ENCODE results near the gene NSMCE4A. TPM values are rescaled to one million over a fixed set of nuclear protein-coding genes. Genes with fewer than 3 reads are reported as not detected.
"Not testable (repeated sequence)": the region's sequence is repeated elsewhere in the genome, so short reads cannot be mapped to it uniquely, and the experiment has no call there.

Gene NSMCE4A
- total RNA-seq, 1 experiment from 2014 or later = 46.3 TPM

- Histone ChIP-seq H3K4me2 (ENCODE audit: low read length) (peak overlapping the region; percentile 94), H3K4me1 (ENCODE audit: insufficient read depth, low read length) (peaks cover 7% of the 10 kb centered on the region; the same call in 1 of the 2 replicates), H3K27ac (ENCODE audit: low read length) (peak overlapping the region; percentile 90), H3K36me3 (ENCODE audit: low read depth, low read length) (0 out of 2 replicates have a peak, but pooled peaks cover 2% of the 10 kb centered on the region), H3K9me3 (ENCODE audit: low read length) (no peaks in the 10 kb centered on the region), H2AFZ (ENCODE audit: low read length) (peak overlapping the region; percentile 93), H3K27me3 (ENCODE audit: low read length) (no peaks in the 10 kb centered on the region), H3K79me2 (ENCODE audit: low read length) (peaks cover 26% of the 10 kb centered on the region), H4K20me1 (ENCODE audit: low read length) (0 out of 2 replicates have a peak, but pooled peaks cover 4% of the 10 kb centered on the region), H3F3A (ENCODE audit: low read length, unreplicated experiment) (no peaks in the 10 kb centered on the region), H3K4me3 (ENCODE audit: low read length) (peak overlapping the region; percentile 90), H3K9ac (ENCODE audit: low read length) (peak overlapping the region; percentile 99), H3K9me2 (replicated peaks; ENCODE audit: low read length) (no peaks in the 10 kb centered on the region)
- no TSS peak for BruUV-seq (replicated peaks)
- intact Hi-C loops (cut with micrococcal nuclease) = loop anchor here (1.0 to 5.0 kb wide), 3 partner anchors 46 to 139 kb away; partner anchors contain the start of gene ATE1
- ChIA-PET CTCF (interaction anchor here (1.0 kb wide), 1 partner anchor 139 kb away, joined by 3 read pairs; no protein-coding TSS in a partner anchor), POLR2A (ENCODE audit: unreplicated experiment) (interaction anchor here (0.6 kb wide), 1 partner anchor 95 kb away, joined by 6 read pairs; no protein-coding TSS in a partner anchor)
- DNase-seq = no peak
- TF ChIP-seq CTCF (conservative IDR thresholded peaks at IDR 0.05; ENCODE audit: low read depth, low read length) (no peak), EZH2 (IDR thresholded peaks at IDR 0.05; ENCODE audit: low read length, unreplicated experiment) (no peak), EZH2phosphoT487 (IDR thresholded peaks at IDR 0.05; ENCODE audit: borderline replicate concordance, low read length) (no peak)
- peak; percentile 37 for ATAC-seq
These were observed 940 bp downstream of the NSMCE4A start for GRCh38 chr10:121974019-121974534.

GRCh38 chr10:121969086-121969485 lies 5.9 kb downstream of the NSMCE4A start:
- CTCF ChIA-PET; H3F3A ChIP-seq (ENCODE audit: low read length, unreplicated experiment); H3K36me3 ChIP-seq (ENCODE audit: low read depth, low read length); H4K20me1 ChIP-seq (ENCODE audit: low read length); ATAC-seq; H3K27ac ChIP-seq (ENCODE audit: low read length); intact Hi-C loops (cut with micrococcal nuclease); H2AFZ ChIP-seq (ENCODE audit: low read length); H3K9ac ChIP-seq (ENCODE audit: low read length); H3K4me2 ChIP-seq (ENCODE audit: low read length); BruUV-seq (replicated peaks); H3K9me3 ChIP-seq (ENCODE audit: low read length); H3K4me1 ChIP-seq (ENCODE audit: insufficient read depth, low read length); H3K4me3 ChIP-seq (ENCODE audit: low read length); H3K9me2 ChIP-seq (replicated peaks; ENCODE audit: low read length); DNase-seq; H3K27me3 ChIP-seq (ENCODE audit: low read length): not testable (repeated sequence)
- peaks cover 22% of the 10 kb centered on the region for H3K79me2 ChIP-seq (ENCODE audit: low read length)
- POLR2A ChIA-PET (ENCODE audit: unreplicated experiment) = interaction anchor here (0.7 kb wide), 1 partner anchor 35 kb away, joined by 5 read pairs; no protein-coding TSS in a partner anchor

GRCh38 chr10:121965996-121966395 lies 9.0 kb downstream of the NSMCE4A start:
- TF ChIP-seq EZH2phosphoT487 (IDR thresholded peaks at IDR 0.05; ENCODE audit: borderline replicate concordance, low read length) = no peak
- no peak for TF ChIP-seq CTCF (conservative IDR thresholded peaks at IDR 0.05; ENCODE audit: low read depth, low read length)
- TF ChIP-seq EZH2 (IDR thresholded peaks at IDR 0.05; ENCODE audit: low read length, unreplicated experiment) = no peak

More at GRCh38 chr10:121965996-121966395, 9.0 kb downstream of the NSMCE4A start:
- Histone ChIP-seq H3K4me1 (ENCODE audit: insufficient read depth, low read length) (no peaks in the 10 kb centered on the region), H3K9me3 (ENCODE audit: low read length) (no peaks in the 10 kb centered on the region), H3K9ac (ENCODE audit: low read length) (no peak overlapping the region), H3K9me2 (replicated peaks; ENCODE audit: low read length) (no peaks in the 10 kb centered on the region), H3K27ac (ENCODE audit: low read length) (no peak overlapping the region), H3K4me3 (ENCODE audit: low read length) (no peak overlapping the region), H3K27me3 (ENCODE audit: low read length) (no peaks in the 10 kb centered on the region), H3K4me2 (ENCODE audit: low read length) (no peak overlapping the region), H4K20me1 (ENCODE audit: low read length) (no peaks in the 10 kb centered on the region), H2AFZ (ENCODE audit: low read length) (no peak overlapping the region), H3F3A (ENCODE audit: low read length, unreplicated experiment) (no peaks in the 10 kb centered on the region), H3K36me3 (ENCODE audit: low read depth, low read length) (peaks cover 10% of the 10 kb centered on the region; the same call in 1 of the 2 replicates), H3K79me2 (ENCODE audit: low read length) (no peaks in the 10 kb centered on the region)
- no TSS peak for BruUV-seq (replicated peaks)
- intact Hi-C loops (cut with micrococcal nuclease) = no loop called here
- DNase-seq (no peak), ATAC-seq (no peak)
- ChIA-PET CTCF (no interaction called here), POLR2A (ENCODE audit: unreplicated experiment) (no interaction called here)

Measured in PC-3 (cell line).